Stimulated activated CD8-positive, alpha-beta memory T cell treated with anti-CD3 and anti-CD28 coated beads, Interleukin-2, amount 100 ng/mL, for 48 hours (primary cell): ENCODE measurements around the gene HIPK1.
"Not testable (repeated sequence)": the region's sequence is repeated elsewhere in the genome, so short reads cannot be mapped to it uniquely, and the experiment has no call there.

ENCODE experiments used
- DNase-seq, 2 donors: peaks; one replicate each; pipeline ENCODE4 v3.0.0-alpha.2; 2020; ENCODE audit warnings: low read depth in 2 of 2

Gene HIPK1

DNA sequence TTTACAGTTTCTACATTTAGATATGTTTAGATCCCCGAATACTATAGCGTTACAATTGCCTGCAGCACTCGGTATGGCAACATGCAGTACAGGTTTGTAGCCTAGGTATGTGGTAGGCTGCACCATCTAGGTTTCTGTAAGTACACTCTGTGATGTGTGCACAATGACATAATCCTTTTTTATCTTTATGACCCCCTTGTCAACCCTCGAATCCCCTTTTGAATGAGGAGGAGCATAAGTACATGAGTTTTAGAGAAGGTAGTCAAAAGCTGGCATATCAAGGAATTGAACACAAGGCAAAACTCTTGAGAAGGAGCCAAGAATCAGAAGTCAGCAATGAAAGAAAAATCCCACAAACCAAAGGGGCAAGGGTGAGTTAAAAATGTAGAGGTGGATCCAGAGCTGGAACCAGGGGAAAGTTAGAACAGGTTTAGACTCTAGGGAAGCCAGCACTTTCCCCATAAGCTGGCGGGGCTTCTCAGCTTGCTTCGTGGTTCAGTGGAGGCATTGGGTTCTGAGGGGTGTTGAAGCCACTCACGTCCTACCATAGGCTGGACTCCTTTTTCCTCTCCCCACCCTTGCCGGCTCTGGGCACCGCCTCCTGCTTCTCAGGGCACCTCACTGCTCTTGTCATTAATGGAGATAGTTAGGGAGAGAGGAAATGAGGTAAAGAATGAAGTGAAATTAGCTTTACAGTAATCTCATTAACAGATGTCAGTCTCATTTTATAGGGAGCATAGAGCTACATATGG lies 81.5 kb downstream of the HIPK1 start:
- DNase-seq = no peak

DNA sequence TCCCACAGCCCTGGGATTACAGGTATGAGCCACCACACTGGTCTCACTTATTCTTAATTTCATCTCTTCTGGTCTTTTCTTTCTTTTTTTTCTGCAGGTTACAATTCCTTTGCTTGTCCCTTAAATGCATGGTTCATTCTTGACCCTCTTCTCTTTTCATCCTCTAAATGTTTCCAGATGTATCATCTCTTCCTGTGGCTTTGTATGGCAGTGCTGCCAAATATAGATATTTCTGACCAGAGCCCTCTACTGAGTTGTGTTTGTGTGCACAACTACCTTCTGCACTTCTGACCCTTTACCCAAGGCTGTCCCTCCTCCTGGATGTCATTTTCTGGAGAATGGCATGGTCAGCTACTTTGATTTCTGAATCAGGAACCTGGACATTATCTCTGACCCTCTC lies 82.7 kb downstream of the HIPK1 start:
- DNase-seq = no peak

DNA sequence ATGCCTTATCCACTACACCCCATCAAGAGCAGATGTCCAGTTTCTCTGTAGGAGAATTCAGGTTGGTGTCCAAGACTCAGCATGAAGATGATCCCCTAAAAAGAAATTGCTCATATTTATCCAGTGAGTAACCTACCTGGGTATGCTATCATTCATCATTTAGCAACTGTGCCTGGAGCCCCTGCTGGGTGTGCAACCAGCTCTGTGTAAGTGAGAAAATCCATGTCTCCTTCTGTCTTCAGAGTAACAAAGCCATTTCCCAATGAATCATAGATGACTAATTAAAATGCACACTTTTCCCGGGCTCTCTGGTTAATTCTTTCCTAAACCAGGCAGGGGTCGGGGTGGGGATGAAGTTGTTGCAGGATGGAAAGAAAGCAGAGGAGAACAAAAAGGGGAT lies 86.0 kb downstream of the HIPK1 start:
- DNase-seq = no peak

DNA sequence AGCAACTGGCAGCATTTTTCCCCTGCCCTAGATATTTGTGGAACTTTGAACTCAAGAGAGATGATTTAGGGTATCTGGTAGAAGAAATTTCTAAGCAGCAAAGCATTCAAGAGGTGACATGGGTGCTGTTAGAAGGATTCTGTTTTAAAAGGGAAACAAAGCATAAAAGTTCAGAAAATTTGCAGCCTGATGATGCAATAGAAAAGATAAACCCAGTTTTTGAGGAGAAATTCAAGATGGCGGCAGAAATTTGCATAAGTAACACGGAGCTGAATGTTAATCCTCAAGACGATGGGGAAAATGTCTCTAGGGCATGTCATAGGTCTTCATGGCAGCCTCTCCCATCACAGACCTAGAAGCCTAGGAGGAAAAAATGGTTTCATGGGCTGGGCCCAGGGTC lies 90.6 kb downstream of the HIPK1 start:
- not testable (repeated sequence) for DNase-seq

DNA sequence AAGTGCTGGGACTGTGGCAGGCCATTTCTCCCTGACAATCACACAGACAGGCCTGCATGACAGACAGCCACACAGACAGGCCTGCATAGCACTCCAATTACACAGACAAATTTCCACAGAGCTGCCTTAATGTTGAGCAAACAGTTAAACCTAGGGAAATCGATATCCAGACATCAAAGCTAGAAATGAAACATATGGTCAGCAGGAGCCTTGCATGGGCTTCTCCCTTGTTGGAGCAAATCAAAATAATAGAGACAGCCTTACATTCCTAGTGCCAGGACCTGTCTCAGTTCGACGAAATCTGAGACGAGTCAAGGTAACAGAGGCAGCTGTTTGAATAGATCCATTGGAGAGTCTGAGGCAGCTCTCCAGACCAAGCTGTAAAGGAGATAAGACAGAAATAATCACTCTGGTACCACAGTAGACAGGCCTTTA lies 92.6 kb downstream of the HIPK1 start:
- no peak for DNase-seq

DNA sequence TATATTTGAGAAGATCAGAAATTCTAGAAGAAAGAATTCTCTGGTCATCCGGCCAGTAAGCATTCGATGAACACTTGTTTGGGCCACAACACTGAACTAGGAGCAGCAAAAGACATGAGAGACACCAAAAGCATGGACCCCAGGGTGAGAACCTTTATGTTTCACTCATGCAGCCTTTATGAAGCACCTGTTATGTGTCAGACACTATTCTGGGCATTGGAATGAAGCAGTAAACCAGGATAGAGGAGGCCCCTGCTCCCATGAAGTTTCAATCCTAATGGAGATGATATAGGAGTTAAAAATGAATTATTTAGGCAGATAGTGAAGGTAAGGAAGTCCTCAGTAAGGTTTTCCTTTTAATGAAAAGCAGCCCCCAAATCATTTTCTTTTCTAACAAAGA lies 93.8 kb downstream of the HIPK1 start:
- DNase-seq = no peak

DNA sequence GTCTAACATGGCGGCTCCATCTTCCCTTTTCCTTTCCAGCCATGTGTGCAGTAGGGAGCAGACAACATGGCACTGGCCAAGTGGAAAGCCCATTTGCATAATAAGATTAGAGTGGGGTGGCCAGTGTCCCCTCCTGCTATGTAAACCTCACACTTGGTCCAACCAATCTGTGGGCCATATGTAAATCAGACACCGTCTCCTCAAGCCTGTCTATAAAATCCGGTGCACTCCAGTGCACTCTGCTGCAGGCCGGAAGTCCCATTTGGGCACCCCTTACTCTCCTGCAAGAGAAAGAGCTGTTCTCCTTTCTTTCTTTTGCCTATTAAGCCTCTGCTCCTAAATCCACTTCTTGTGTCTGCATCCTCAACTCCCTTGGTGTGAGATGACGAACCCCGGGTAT lies 94.3 kb downstream of the HIPK1 start:
- DNase-seq = no peak

DNA sequence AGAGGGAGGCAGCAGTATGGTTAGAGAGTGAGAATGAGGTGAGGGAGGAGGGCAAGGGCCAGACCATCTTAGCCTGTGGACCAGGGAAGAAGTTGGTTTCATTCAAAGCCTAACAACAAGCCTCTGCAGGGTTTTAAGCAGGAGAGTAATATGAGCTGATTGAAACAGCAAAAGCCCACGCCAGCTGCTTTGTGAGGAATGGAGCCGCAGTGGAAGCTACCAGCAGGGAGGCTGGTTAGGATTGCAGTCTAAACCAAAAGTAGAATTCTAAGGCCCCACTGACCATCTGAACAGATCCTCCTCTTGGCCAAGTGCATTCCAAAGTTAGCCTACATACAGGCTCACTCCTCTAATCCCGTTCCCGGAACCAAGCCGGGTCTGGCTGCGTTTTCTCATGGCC lies 94.9 kb downstream of the HIPK1 start:
- DNase-seq = no peak

DNA sequence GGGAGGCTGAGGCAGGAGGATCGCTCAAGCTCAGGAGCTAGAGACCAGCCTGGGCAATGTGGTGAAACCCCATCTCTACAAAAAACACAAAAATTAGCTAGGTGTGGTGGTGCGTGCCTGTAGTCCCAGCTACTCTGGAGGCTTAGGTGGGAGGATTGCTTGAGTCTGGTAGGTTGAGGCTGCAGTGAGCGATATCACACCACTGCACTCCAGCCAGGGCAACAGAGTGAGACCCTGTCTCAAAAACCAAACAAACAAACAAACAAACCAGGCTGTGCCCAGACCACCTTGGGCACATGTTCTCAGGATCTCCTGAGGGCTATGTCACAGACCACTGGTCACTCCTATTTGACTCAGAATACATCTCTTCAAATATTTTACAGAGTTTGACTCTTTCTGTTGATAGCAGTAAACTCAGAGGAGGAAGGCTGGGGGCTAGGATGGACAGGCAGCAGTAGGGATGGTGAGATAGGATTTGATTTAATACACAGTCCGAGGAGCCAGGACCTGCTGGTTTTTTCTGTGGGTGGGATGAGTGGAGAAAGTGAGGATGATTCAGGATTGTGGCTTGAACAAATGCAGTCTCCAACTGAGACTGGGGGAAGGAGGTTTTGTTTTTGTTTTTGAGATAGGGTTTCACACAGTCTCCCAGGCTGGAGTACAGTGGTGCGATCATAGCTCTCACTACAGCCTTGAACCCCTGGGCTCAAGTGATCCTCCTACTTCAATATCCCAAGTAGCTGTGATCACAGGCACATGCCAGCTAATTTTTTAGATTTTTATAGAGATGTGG lies 96.7 kb downstream of the HIPK1 start:
- no peak for DNase-seq

DNA sequence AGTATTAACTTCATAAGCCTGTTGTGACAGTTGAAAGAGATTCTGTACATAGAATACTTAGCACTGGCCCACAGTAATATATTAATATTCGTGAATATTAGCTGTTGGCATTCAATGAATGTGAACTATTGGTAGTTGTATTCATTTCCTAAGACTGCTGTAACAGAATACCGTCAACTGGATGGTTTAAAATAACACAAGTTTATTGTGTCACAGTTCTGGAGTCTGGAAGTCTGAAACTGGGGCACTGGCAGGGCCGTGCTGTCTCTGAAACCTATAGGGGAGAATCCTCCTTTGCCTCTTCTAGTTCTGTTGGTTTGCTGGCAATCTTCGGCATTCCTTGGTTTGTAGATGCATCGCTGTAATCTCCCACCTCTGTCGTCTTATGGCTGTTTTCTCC lies 97.7 kb downstream of the HIPK1 start:
- DNase-seq = no peak
